HepG2 (cell line): ENCODE results near the gene CACNG7. TPM values are rescaled to one million over a fixed set of nuclear protein-coding genes. Genes with fewer than 3 reads are reported as not detected.

Source experiments
- HBP1 ChIP-seq: IDR thresholded peaks from 2 replicates; pipeline ENCODE4 v1.6.1; 2016; ENCODE audit warnings: low read depth, control low read depth
- HOXA5 ChIP-seq: sonication (generic); formaldehyde crosslinking; IDR thresholded peaks from 2 replicates; pipeline ENCODE4 v1.4.0; 2020; ENCODE audit warnings: missing genetic modification reagents
- MED1 ChIP-seq: sonication (generic); formaldehyde crosslinking; IDR thresholded peaks from 2 replicates; pipeline ENCODE4 v1.4.0; 2020; ENCODE audit warnings: missing genetic modification reagents
- NR2C2 ChIP-seq: sonication (generic); formaldehyde crosslinking; IDR thresholded peaks from 2 replicates; pipeline ENCODE4 v1.4.0; 2020; ENCODE audit warnings: missing genetic modification reagents, mild to moderate bottlenecking, moderate library complexity, borderline replicate concordance
- RAD21 ChIP-seq: fragments of 450-650 bp; formaldehyde crosslinking; IDR thresholded peaks from 2 replicates; pipeline ENCODE4 v1.5.0; 2020; ENCODE audit warnings: mild to moderate bottlenecking
- SALL1 ChIP-seq: sonication (generic); formaldehyde crosslinking; IDR thresholded peaks from 2 replicates; pipeline ENCODE4 v1.8.0; 2022; ENCODE audit warnings: mild to moderate bottlenecking, missing genetic modification reagents
- SP5 ChIP-seq: IDR thresholded peaks from 2 replicates; pipeline ENCODE4 v1.6.1; 2016; ENCODE audit warnings: low read depth, borderline replicate concordance
- TMF1 ChIP-seq: sonication (generic); formaldehyde crosslinking; IDR thresholded peaks from 2 replicates; pipeline ENCODE4 v1.8.1; 2022; ENCODE audit warnings: low read depth, missing genetic modification reagents
- YEATS2 ChIP-seq: sonication (generic); formaldehyde crosslinking; IDR thresholded peaks from 2 replicates; pipeline ENCODE4 v1.4.0; 2020; ENCODE audit warnings: missing genetic modification reagents, borderline replicate concordance
- ZNF350 ChIP-seq: sonication (generic); formaldehyde crosslinking; IDR thresholded peaks from 2 replicates; pipeline ENCODE4 v1.4.0; 2020; ENCODE audit warnings: mild to moderate bottlenecking, low read depth, missing genetic modification reagents, borderline replicate concordance
- ZNF687 ChIP-seq: sonication (generic); formaldehyde crosslinking; IDR thresholded peaks from 2 replicates; pipeline ENCODE4 v1.5.1; 2020; ENCODE audit warnings: mild to moderate bottlenecking, missing genetic modification reagents, moderate library complexity
- polyA plus RNA-seq, 8 experiments: library from polyadenylated mRNA; depleted of rRNA in 3 of 8; stranded (reverse) in 7 of 8; unstranded in 1 of 8; fragments of >200 nt; fragmentation: Illumina TruSeq in 4 of 8; extraction: Trizol in 4 of 8; gene quantifications; 2 replicates each; pipeline versions ENCODE4 v1.2.1 to v1.2.3, GENCODE V29; 2011 to 2016; ENCODE audit warnings: low read depth in 4 of 8, missing spikeins in 1 of 8, mixed read lengths in 1 of 8; ENCODE audit not compliant: insufficient read depth in 1 of 8
- total RNA-seq, 5 experiments: library from RNA; depleted of rRNA; stranded (reverse); fragments of >200 nt; fragmentation: Illumina TruSeq; extraction: Trizol; gene quantifications; 2 replicates each; pipeline ENCODE4 v1.2.3, GENCODE V29; 2016; ENCODE audit warnings: low read depth in 1 of 5
- TF ChIP-seq, protein P1 (sequence below): sonication (generic); formaldehyde crosslinking; IDR thresholded peaks from 2 replicates; pipeline ENCODE4 v1.8.0; 2022; ENCODE audit warnings: mild to moderate bottlenecking, missing genetic modification reagents, borderline replicate concordance
- TF ChIP-seq, protein P2 (sequence below): sonication (generic); formaldehyde crosslinking; IDR thresholded peaks from 2 replicates; pipeline ENCODE4 v1.8.0; 2022; ENCODE audit warnings: missing genetic modification reagents, mild to moderate bottlenecking, borderline replicate concordance
- TF ChIP-seq, protein P3 (sequence below): sonication (generic); formaldehyde crosslinking; IDR thresholded peaks from 2 replicates; pipeline ENCODE4 v1.4.0; 2020; ENCODE audit warnings: low read depth, mild to moderate bottlenecking, missing genetic modification reagents

Gene CACNG7
- total and polyA plus RNA-seq, 2 of the 13 experiments (the other 11 are each of a cell fraction or from before 2014, with no cell fraction given), result not detected

- TF ChIP-seq YEATS2 (CRISPR knock-in tag), result 0 out of 2 replicates have a peak, but pooled peaks have one; percentile 38
- TF ChIP-seq, protein P1, sequence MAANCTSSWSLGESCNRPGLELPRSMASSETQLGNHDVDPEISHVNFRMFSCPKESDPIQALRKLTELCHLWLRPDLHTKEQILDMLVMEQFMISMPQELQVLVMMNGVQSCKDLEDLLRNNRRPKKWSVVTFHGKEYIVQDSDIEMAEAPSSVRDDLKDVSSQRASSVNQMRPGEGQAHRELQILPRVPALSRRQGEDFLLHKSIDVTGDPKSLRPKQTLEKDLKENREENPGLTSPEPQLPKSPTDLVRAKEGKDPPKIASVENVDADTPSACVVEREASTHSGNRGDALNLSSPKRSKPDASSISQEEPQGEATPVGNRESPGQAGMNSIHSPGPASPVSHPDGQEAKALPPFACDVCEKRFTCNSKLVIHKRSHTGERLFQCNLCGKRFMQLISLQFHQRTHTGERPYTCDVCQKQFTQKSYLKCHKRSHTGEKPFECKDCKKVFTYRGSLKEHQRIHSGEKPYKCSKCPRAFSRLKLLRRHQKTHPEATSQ (CRISPR knock-in tag), result 0 out of 2 replicates have a peak, but pooled peaks have one; percentile 52
- TF ChIP-seq MED1 (CRISPR knock-in tag), result peak; percentile 41; the same call in 1 of the 2 replicates
- TF ChIP-seq, protein P2, sequence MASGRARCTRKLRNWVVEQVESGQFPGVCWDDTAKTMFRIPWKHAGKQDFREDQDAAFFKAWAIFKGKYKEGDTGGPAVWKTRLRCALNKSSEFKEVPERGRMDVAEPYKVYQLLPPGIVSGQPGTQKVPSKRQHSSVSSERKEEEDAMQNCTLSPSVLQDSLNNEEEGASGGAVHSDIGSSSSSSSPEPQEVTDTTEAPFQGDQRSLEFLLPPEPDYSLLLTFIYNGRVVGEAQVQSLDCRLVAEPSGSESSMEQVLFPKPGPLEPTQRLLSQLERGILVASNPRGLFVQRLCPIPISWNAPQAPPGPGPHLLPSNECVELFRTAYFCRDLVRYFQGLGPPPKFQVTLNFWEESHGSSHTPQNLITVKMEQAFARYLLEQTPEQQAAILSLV (CRISPR knock-in tag), result peak; percentile 81; the same call in 1 of the 2 replicates
- peak; percentile 63; the same call in 1 of the 2 replicates for TF ChIP-seq SP5 (CRISPR knock-in tag)
- TF ChIP-seq TMF1 (CRISPR knock-in tag), result peak; percentile 32; the same call in 1 of the 2 replicates
- TF ChIP-seq, protein P3, sequence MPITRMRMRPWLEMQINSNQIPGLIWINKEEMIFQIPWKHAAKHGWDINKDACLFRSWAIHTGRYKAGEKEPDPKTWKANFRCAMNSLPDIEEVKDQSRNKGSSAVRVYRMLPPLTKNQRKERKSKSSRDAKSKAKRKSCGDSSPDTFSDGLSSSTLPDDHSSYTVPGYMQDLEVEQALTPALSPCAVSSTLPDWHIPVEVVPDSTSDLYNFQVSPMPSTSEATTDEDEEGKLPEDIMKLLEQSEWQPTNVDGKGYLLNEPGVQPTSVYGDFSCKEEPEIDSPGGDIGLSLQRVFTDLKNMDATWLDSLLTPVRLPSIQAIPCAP (CRISPR knock-in tag), result 0 out of 2 replicates have a peak, but pooled peaks have one; percentile 34
- TF ChIP-seq RAD21 (CRISPR knock-in tag), result peak; percentile 49
- 0 out of 2 replicates have a peak, but pooled peaks have one; percentile 59 for TF ChIP-seq HOXA5 (CRISPR knock-in tag)
- TF ChIP-seq HBP1 (CRISPR knock-in tag), result peak; percentile 14; the same call in 1 of the 2 replicates
- TF ChIP-seq NR2C2 (CRISPR knock-in tag), result peak; percentile 89
- peak; percentile 48; the same call in 1 of the 2 replicates for TF ChIP-seq SALL1 (CRISPR knock-in tag)
- TF ChIP-seq ZNF350 (CRISPR knock-in tag), result 0 out of 2 replicates have a peak, but pooled peaks have one; percentile 50
- peak; percentile 84 for TF ChIP-seq ZNF687 (CRISPR knock-in tag)
Measured at GRCh38 chr19:53868892-53869804, 39.9 kb upstream of the CACNG7 start (continued).
